ENCODE results near the gene TAF3.

DNA sequence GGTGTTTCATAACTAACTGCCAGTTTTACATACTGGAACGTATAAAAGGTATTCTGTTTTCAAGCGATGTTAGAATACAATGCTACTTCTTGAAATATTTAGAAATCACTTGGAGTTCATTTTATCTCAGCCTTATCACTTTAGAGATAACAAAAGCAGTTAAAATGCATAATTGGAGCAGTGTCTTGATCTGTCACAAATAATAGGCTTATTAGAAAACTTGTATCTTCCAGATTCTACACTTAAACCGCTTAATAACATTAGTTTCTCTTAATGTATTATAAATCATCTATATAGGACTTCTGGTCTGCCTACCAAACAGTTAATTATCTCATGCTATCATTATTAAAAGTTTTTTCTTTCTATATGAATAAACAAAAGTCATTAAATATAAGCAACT is 104.4 kb downstream of the TAF3 start:
- TF ChIP-seq CTCF (IDR thresholded peaks at IDR 0.05; ENCODE audit: insufficient read depth, low read length, poor library complexity, severe bottlenecking) (no peak), EZH2phosphoT487 (conservative IDR thresholded peaks at IDR 0.05; ENCODE audit: low read length) (no peak)

Measured in SU-DHL-6 (cell line).